GM06990 (cell line): ENCODE measurements around the gene MANEAL.

Experiments used
- DNase-seq: peaks from one replicate; pipeline ENCODE4 v3.0.0-alpha.2; 2011; ENCODE audit not compliant: insufficient read length; ENCODE audit errors: extremely low read depth
- H3K27me3 ChIP-seq: replicated peaks from 2 replicates; pipeline ENCODE4 v1.6.0; 2011; ENCODE audit warnings: low read length; ENCODE audit not compliant: control insufficient read depth, insufficient read depth
- H3K36me3 ChIP-seq: 2 replicates; pipeline ENCODE4 v1.5.1; 2011; ENCODE audit warnings: low read length; ENCODE audit not compliant: control insufficient read depth, insufficient read depth
- H3K4me3 ChIP-seq: replicated peaks from 2 replicates; pipeline ENCODE4 v1.5.1; 2011; ENCODE audit warnings: low read depth, mild to moderate bottlenecking, control low read depth, low read length
- TF ChIP-seq, protein P1 (sequence below): IDR thresholded peaks from 2 replicates; pipeline ENCODE4 v1.5.1; 2011; ENCODE audit warnings: low read length, control low read depth, mild to moderate bottlenecking, inconsistent platforms; ENCODE audit not compliant: insufficient read depth, poor library complexity, severe bottlenecking

The MANEAL gene

DNA sequence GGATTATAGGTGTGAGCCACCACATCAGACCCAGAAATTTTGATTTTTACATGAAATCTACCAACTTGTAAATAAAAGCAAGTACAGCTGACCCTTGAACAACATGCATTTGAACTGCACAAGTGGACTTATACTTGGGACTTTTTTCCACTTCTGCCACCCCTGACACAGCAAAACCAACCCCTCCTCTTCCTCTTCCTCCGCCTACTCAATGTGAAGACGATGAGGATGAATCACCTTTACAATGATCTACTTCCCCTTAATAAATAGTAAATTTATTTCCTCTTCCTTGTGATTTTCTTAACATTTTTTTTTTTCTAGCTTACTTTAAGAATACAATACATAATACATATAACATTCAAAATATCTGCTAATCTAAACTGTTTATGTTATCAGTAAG lies 31.9 kb downstream of the MANEAL start:
- Histone ChIP-seq H3K4me3 (no peak overlapping the region), H3K27me3 (no peaks in the 10 kb centered on the region), H3K36me3 (peaks cover 20% of the 10 kb centered on the region)
- no peak for DNase-seq
- TF ChIP-seq, protein P1, sequence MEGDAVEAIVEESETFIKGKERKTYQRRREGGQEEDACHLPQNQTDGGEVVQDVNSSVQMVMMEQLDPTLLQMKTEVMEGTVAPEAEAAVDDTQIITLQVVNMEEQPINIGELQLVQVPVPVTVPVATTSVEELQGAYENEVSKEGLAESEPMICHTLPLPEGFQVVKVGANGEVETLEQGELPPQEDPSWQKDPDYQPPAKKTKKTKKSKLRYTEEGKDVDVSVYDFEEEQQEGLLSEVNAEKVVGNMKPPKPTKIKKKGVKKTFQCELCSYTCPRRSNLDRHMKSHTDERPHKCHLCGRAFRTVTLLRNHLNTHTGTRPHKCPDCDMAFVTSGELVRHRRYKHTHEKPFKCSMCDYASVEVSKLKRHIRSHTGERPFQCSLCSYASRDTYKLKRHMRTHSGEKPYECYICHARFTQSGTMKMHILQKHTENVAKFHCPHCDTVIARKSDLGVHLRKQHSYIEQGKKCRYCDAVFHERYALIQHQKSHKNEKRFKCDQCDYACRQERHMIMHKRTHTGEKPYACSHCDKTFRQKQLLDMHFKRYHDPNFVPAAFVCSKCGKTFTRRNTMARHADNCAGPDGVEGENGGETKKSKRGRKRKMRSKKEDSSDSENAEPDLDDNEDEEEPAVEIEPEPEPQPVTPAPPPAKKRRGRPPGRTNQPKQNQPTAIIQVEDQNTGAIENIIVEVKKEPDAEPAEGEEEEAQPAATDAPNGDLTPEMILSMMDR = no peak

DNA sequence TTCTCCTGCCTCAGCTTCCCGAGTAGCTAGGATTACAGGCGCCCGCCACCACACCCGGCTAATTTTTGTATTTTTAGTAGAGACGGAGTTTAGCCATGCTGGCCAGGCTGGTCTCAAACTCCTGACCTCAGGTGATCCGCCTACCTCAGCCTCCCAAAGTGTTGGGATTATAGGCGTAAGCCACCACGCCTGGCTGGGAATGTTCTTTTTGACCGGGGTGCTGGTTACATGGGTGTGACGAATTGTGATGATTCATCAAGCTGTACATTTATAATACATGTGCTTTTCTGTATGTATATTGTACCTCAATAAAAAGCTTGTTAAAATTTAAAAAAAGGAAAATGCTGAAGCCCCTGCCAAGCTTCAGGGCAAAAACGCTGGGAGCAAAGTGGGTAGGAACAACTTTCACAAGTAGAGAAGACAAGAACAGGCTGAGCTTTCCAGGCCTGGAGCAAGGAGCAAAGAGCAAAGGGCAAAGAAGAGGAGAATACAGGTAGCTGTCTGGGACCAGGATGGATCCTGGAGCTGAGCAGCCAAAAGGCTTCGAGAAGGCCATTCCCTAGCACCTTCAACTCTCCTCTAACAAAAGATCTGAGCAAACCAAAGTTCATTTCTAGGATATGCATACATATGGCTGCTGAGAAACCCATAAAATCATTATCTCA lies 34.9 kb downstream of the MANEAL start:
- peaks cover 12% of the 10 kb centered on the region for H3K36me3 ChIP-seq

DNA sequence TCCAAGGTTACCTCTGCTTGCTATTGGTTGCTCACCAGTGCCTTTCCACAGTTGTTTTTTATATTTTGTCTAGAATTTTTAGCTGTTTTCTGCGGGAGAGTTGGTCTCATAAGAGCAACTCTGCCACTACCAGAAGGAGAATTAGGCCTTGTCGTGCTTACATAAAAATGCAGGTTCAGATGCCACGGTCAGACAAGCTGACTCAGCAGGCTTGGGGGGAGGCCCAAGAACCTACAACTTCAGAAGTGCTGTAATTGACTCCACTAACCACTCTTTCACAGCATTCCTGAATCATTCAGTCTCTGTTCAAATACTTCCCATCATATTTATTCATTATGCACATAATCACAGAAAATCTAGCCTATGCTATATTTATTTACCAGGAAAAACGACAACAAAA lies 37.5 kb downstream of the MANEAL start:
- TF ChIP-seq, protein P1 = no peak
- H3K27me3 ChIP-seq = no peaks in the 10 kb centered on the region
- peaks cover 14% of the 10 kb centered on the region for H3K36me3 ChIP-seq
- DNase-seq = no peak
- H3K4me3 ChIP-seq = no peak overlapping the region

More for the DNA sequence above, 34.9 kb downstream of the MANEAL start:
- TF ChIP-seq, protein P1 = no peak
- Histone ChIP-seq H3K27me3 (no peaks in the 10 kb centered on the region), H3K4me3 (no peak overlapping the region)
- no peak for DNase-seq

DNA sequence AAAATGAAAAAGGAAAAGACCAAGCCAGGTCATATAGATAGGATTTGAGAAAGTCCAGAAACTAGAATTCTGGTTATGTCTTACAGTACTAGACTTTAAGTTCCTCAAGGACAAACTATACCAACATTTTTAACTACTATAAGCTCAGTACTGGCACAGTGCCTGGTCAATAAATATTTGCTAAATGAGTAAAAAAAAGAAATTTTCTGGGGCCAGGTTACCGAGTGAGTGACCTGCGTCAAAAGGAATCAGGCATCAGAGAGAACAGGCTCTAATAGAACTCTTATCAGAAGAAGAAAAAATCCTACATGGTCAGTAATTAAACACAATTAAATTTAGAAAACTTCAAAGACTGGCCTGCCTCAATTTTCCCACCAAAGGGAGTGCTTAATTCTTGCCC lies 38.2 kb downstream of the MANEAL start:
- no peaks in the 10 kb centered on the region for H3K27me3 ChIP-seq
- TF ChIP-seq, protein P1 = no peak
- H3K36me3 ChIP-seq = peaks cover 13% of the 10 kb centered on the region
- DNase-seq = no peak
- H3K4me3 ChIP-seq = no peak overlapping the region

DNA sequence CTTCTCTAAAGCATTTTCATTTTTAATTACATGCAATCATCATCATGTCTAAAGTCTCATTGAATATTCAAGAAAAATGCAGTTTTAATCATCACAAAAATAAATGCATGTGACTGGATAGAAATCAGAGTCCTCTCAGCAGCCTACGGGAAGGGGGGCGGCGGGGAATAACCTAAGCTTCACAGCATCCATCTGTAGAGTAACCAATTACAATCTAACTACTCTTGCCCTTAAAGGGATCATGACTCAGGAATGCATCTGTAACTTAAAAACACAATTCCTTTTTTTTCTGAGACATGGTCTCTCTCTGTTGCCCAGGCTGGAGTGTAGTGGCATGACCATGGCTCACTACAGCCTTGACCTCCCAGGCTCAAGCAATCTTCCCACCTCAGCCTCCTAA lies 43.1 kb downstream of the MANEAL start:
- H3K27me3 ChIP-seq = no peaks in the 10 kb centered on the region
- no peak for DNase-seq
- peaks cover 20% of the 10 kb centered on the region for H3K36me3 ChIP-seq
- TF ChIP-seq, protein P1 = no peak
- no peak overlapping the region for H3K4me3 ChIP-seq

DNA sequence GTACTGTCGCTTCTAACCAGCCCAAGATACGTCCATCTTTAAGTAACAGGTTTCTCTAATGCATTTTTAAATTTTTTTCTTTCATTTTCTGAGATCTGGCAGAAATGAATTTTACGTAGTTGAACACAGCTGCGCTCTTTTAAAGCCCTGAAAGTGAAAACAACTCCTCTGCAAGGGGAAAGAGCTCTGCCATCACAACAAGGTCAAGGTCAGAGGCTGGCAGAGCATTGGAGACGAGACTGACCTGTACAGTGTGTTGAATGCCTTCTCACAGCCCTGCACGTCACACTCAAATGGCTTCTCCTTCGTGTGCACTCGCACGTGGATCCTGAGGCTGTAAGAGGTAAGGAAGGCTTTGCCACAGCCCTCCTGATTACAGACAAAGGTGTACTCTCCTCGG lies 46.0 kb downstream of the MANEAL start:
- DNase-seq = no peak
- Histone ChIP-seq H3K36me3 (peaks cover 13% of the 10 kb centered on the region), H3K4me3 (no peak overlapping the region), H3K27me3 (no peaks in the 10 kb centered on the region)
- TF ChIP-seq, protein P1 = no peak
